Ishikawa (cell line): Measurements from ENCODE around the gene TBK1.

Experiments used
- CREB1 ChIP-seq: IDR thresholded peaks from 2 replicates; pipeline ENCODE4 v1.6.1; 2012; ENCODE audit warnings: low read depth
- FOXM1 ChIP-seq: IDR thresholded peaks from 2 replicates; pipeline ENCODE4 v1.6.1; 2012; ENCODE audit warnings: low read depth, borderline replicate concordance
- NFIC ChIP-seq: IDR thresholded peaks from 2 replicates; pipeline ENCODE4 v1.6.1; 2012
- TAF1 ChIP-seq: IDR thresholded peaks from 2 replicates; pipeline ENCODE4 v1.6.1; 2012; ENCODE audit warnings: low read depth, mild to moderate bottlenecking
- TEAD4 ChIP-seq: IDR thresholded peaks from 2 replicates; pipeline ENCODE4 v1.6.1; 2012
- YY1 ChIP-seq: IDR thresholded peaks from 2 replicates; pipeline ENCODE4 v1.6.1; 2012; ENCODE audit warnings: low read depth
- ZBTB7A ChIP-seq: IDR thresholded peaks from 2 replicates; pipeline ENCODE4 v1.6.1; 2012; ENCODE audit warnings: low read depth
- TF ChIP-seq, protein P1 (sequence below): IDR thresholded peaks from 2 replicates; pipeline ENCODE4 v1.6.1; 2012
- TF ChIP-seq, protein P2 (sequence below): IDR thresholded peaks from 2 replicates; pipeline ENCODE4 v1.6.1; 2012
- TF ChIP-seq, protein P3 (sequence below): IDR thresholded peaks from 2 replicates; pipeline ENCODE4 v1.6.1; 2012; ENCODE audit warnings: low read depth, mild to moderate bottlenecking

DNA sequence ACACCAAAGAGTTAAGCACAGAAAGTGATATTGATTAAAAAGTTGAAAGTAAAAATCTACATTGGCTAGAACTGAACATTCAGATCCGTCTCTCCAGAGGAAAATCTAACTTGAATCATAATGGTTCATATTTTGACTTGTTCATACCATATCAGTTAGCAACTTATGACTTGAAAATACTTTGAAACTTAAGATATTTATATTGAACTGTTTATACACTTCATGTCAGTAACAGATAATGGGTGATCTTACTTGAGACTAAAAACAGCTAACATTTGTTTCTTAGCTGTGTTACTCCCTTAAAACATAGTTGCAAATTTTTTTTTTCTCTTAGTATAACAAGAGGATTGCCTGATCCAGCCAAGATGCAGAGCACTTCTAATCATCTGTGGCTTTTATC is 3.6 kb downstream of the TBK1 start:
- TF ChIP-seq TAF1, result no peak
- no peak for TF ChIP-seq CREB1
- TF ChIP-seq TEAD4, result no peak
- no peak for TF ChIP-seq YY1
- TF ChIP-seq ZBTB7A, result no peak
- TF ChIP-seq, protein P1, sequence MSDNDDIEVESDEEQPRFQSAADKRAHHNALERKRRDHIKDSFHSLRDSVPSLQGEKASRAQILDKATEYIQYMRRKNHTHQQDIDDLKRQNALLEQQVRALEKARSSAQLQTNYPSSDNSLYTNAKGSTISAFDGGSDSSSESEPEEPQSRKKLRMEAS, result no peak
- TF ChIP-seq FOXM1, result no peak
- TF ChIP-seq, protein P2, sequence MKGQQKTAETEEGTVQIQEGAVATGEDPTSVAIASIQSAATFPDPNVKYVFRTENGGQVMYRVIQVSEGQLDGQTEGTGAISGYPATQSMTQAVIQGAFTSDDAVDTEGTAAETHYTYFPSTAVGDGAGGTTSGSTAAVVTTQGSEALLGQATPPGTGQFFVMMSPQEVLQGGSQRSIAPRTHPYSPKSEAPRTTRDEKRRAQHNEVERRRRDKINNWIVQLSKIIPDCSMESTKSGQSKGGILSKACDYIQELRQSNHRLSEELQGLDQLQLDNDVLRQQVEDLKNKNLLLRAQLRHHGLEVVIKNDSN, result no peak
- TF ChIP-seq, protein P3, sequence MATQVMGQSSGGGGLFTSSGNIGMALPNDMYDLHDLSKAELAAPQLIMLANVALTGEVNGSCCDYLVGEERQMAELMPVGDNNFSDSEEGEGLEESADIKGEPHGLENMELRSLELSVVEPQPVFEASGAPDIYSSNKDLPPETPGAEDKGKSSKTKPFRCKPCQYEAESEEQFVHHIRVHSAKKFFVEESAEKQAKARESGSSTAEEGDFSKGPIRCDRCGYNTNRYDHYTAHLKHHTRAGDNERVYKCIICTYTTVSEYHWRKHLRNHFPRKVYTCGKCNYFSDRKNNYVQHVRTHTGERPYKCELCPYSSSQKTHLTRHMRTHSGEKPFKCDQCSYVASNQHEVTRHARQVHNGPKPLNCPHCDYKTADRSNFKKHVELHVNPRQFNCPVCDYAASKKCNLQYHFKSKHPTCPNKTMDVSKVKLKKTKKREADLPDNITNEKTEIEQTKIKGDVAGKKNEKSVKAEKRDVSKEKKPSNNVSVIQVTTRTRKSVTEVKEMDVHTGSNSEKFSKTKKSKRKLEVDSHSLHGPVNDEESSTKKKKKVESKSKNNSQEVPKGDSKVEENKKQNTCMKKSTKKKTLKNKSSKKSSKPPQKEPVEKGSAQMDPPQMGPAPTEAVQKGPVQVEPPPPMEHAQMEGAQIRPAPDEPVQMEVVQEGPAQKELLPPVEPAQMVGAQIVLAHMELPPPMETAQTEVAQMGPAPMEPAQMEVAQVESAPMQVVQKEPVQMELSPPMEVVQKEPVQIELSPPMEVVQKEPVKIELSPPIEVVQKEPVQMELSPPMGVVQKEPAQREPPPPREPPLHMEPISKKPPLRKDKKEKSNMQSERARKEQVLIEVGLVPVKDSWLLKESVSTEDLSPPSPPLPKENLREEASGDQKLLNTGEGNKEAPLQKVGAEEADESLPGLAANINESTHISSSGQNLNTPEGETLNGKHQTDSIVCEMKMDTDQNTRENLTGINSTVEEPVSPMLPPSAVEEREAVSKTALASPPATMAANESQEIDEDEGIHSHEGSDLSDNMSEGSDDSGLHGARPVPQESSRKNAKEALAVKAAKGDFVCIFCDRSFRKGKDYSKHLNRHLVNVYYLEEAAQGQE, result no peak
- TF ChIP-seq NFIC, result no peak
